H9 (cell line): Measurements from ENCODE around the gene SH3BP1. TPM values are rescaled to one million over a fixed set of nuclear protein-coding genes. Genes with fewer than 3 reads are reported as not detected.

Experiments used
- DNase-seq: peaks from one replicate; pipeline ENCODE4 v3.0.0-alpha.2; 2017
- H2AFZ ChIP-seq: one replicate; pipeline ENCODE4 v1.6.1; 2013; ENCODE audit warnings: mild to moderate bottlenecking, low read length, control low read depth, moderate library complexity
- H2AK5ac ChIP-seq: 2 replicates; pipeline ENCODE4 v1.6.1; 2013; ENCODE audit warnings: low read length, control low read depth, mixed read lengths; ENCODE audit not compliant: insufficient read length
- H2BK120ac ChIP-seq: one replicate; pipeline ENCODE4 v1.6.1; 2013; ENCODE audit warnings: low read depth, mild to moderate bottlenecking, low read length, control low read depth, inconsistent platforms; ENCODE audit not compliant: poor library complexity, severe bottlenecking
- H2BK12ac ChIP-seq: 2 replicates; pipeline ENCODE4 v1.6.1; 2013; ENCODE audit warnings: low read length, control low read depth, mixed read lengths, low read depth; ENCODE audit not compliant: insufficient read length
- H2BK15ac ChIP-seq: 2 replicates; pipeline ENCODE4 v1.6.1; 2013; ENCODE audit warnings: low read depth, low read length, control low read depth
- H2BK20ac ChIP-seq: one replicate; pipeline ENCODE4 v1.6.1; 2013; ENCODE audit warnings: low read depth, mild to moderate bottlenecking, low read length, control low read depth, inconsistent platforms; ENCODE audit not compliant: poor library complexity, severe bottlenecking
- H2BK5ac ChIP-seq: 2 replicates; pipeline ENCODE4 v1.6.1; 2013; ENCODE audit warnings: low read length, control low read depth, mixed read lengths; ENCODE audit not compliant: insufficient read length
- H3K14ac ChIP-seq: 2 replicates; pipeline ENCODE4 v1.6.1; 2013; ENCODE audit warnings: low read length, control low read depth; ENCODE audit not compliant: insufficient read depth
- H3K18ac ChIP-seq: 2 replicates; pipeline ENCODE4 v1.6.1; 2013; ENCODE audit warnings: low read depth, mild to moderate bottlenecking, mixed read lengths, low read length, control low read depth; ENCODE audit not compliant: insufficient read length
- H3K23ac ChIP-seq: 2 replicates; pipeline ENCODE4 v1.6.1; 2013; ENCODE audit warnings: low read length, control low read depth, mixed read lengths, low read depth; ENCODE audit not compliant: insufficient read length
- H3K23me2 ChIP-seq: 2 replicates; pipeline ENCODE4 v1.6.1; 2013; ENCODE audit warnings: low read depth, mild to moderate bottlenecking, mixed read lengths, low read length, control low read depth; ENCODE audit not compliant: insufficient read length, poor library complexity, severe bottlenecking
- H3K27ac ChIP-seq: 2 replicates; pipeline ENCODE4 v1.5.1; 2013; ENCODE audit warnings: low read length, control low read depth, mixed read lengths, low read depth; ENCODE audit not compliant: insufficient read length
- H3K27me3 ChIP-seq: 2 replicates; pipeline ENCODE4 v1.6.1; 2013; ENCODE audit warnings: low read length, control low read depth, inconsistent platforms; ENCODE audit not compliant: insufficient read depth
- H3K4ac ChIP-seq: 2 replicates; pipeline ENCODE4 v1.6.1; 2013; ENCODE audit warnings: low read depth, mild to moderate bottlenecking, control low read depth, inconsistent platforms, low read length, moderate library complexity
- H3K4me1 ChIP-seq: 2 replicates; pipeline ENCODE4 v1.6.1; 2013; ENCODE audit warnings: low read length, control low read depth, inconsistent platforms; ENCODE audit not compliant: insufficient read depth
- H3K4me2 ChIP-seq: 2 replicates; pipeline ENCODE4 v1.6.1; 2013; ENCODE audit warnings: low read length, control low read depth, mixed read lengths; ENCODE audit not compliant: insufficient read length, insufficient read depth
- H3K56ac ChIP-seq: 2 replicates; pipeline ENCODE4 v1.6.1; 2013; ENCODE audit warnings: low read depth, mild to moderate bottlenecking, mixed read lengths, low read length, control low read depth; ENCODE audit not compliant: insufficient read length
- H3K79me1 ChIP-seq: 2 replicates; pipeline ENCODE4 v1.6.1; 2013; ENCODE audit warnings: low read depth, mild to moderate bottlenecking, moderate library complexity, low read length, control low read depth, inconsistent platforms; ENCODE audit not compliant: insufficient read depth, poor library complexity, severe bottlenecking
- H3K79me2 ChIP-seq: 2 replicates; pipeline ENCODE4 v1.6.1; 2013; ENCODE audit warnings: low read length, control low read depth, inconsistent platforms; ENCODE audit not compliant: insufficient read depth
- H3K9ac ChIP-seq: 2 replicates; pipeline ENCODE4 v1.6.1; 2013; ENCODE audit warnings: low read length, control low read depth, mixed read lengths; ENCODE audit not compliant: insufficient read length; ENCODE audit errors: extremely low read depth
- H3K9me3 ChIP-seq: one replicate; pipeline ENCODE4 v1.6.1; 2013; ENCODE audit warnings: low read depth, low read length, inconsistent platforms; ENCODE audit not compliant: control insufficient read depth
- H3T11ph ChIP-seq: one replicate; pipeline ENCODE4 v1.6.1; 2013; ENCODE audit warnings: mild to moderate bottlenecking, low read length, control low read depth, inconsistent platforms
- H4K20me1 ChIP-seq: one replicate; pipeline ENCODE4 v1.6.1; 2013; ENCODE audit not compliant: control insufficient read depth, insufficient read length, insufficient read depth
- H4K5ac ChIP-seq: 2 replicates; pipeline ENCODE4 v1.6.1; 2013; ENCODE audit warnings: low read depth, mild to moderate bottlenecking, mixed read lengths, low read length, control low read depth; ENCODE audit not compliant: insufficient read length
- H4K8ac ChIP-seq: replicated peaks from 2 replicates; pipeline ENCODE4 v1.6.1; 2013; ENCODE audit warnings: low read length, control low read depth, mixed read lengths, low read depth; ENCODE audit not compliant: insufficient read length
- H4K91ac ChIP-seq: 2 replicates; pipeline ENCODE4 v1.6.1; 2013; ENCODE audit warnings: low read depth, mild to moderate bottlenecking, moderate library complexity, mixed read lengths, low read length, control low read depth; ENCODE audit not compliant: insufficient read length
- H3K27ac Mint-ChIP-seq, 3 experiments: 2 replicates in 2 of 3; 3 replicates in 1 of 3; pipeline ENCODE4 v1.8.0; 2020 to 2021; ENCODE audit warnings: mixed read lengths in 3 of 3, mild to moderate bottlenecking in 1 of 3, moderate library complexity in 1 of 3
- H3K27me3 Mint-ChIP-seq: 2 replicates; pipeline ENCODE4 v1.8.0; 2021; ENCODE audit warnings: low read depth, mild to moderate bottlenecking, moderate library complexity, mixed read lengths
- H3K36me3 Mint-ChIP-seq, 3 experiments: 2 replicates in 2 of 3; 3 replicates in 1 of 3; pipeline ENCODE4 v1.8.0; 2020 to 2021; ENCODE audit warnings: low read depth in 3 of 3, mixed read lengths in 3 of 3; ENCODE audit not compliant: insufficient read depth in 1 of 3
- H3K4me1 Mint-ChIP-seq, 2 experiments: 2 replicates each; pipeline ENCODE4 v1.8.0; 2020; ENCODE audit warnings: mixed read lengths in 2 of 2
- H3K4me3 Mint-ChIP-seq, 2 experiments: 2 replicates in 1 of 2; 3 replicates in 1 of 2; pipeline ENCODE4 v1.8.0; 2020 to 2021; ENCODE audit warnings: mild to moderate bottlenecking in 2 of 2, mixed read lengths in 2 of 2, moderate library complexity in 1 of 2
- H3K9me3 Mint-ChIP-seq, 2 experiments: 2 replicates in 1 of 2; 3 replicates in 1 of 2; pipeline ENCODE4 v1.8.0; 2020; ENCODE audit warnings: mild to moderate bottlenecking in 2 of 2, mixed read lengths in 2 of 2, moderate library complexity in 1 of 2
- CTCF ChIP-seq: fragments of 200-600 bp; sonication (generic); conservative IDR thresholded peaks from 3 replicates; pipeline ENCODE4 v1.8.0; 2021; ENCODE audit warnings: antibody characterized with exemption, mild to moderate bottlenecking
- WGBS: extraction: QIAGEN DNeasy Blood & Tissue Kit; methylation state at CpG from one replicate; pipeline ENCODE4 v1.1.7; 2013; ENCODE audit warnings: missing lambda C conversion rate, low lambda C conversion rate, mixed read lengths; ENCODE audit not compliant: insufficient read length; ENCODE audit errors: extremely low coverage; 5-methylcytosine and 5-hydroxymethylcytosine counted together
- total RNA-seq: library from RNA; stranded (reverse); gene quantifications from 2 replicates; pipeline ENCODE4 v1.2.1, GENCODE V29; 2021

The SH3BP1 gene
- total RNA-seq, 1 experiment from 2014 or later: 33.6 TPM

GRCh38 chr22:37701141-37701786, 61.8 kb downstream of the SH3BP1 start:
- Histone ChIP-seq H3K56ac (no peak overlapping the region), H3K9me3 (no peaks in the 10 kb centered on the region), H3K79me1 (no peaks in the 10 kb centered on the region), H2BK120ac (no peak overlapping the region), H4K91ac (no peak overlapping the region), H3K4me2 (no peak overlapping the region), H3K14ac (no peak overlapping the region), H3K4ac (no peak overlapping the region), H4K20me1 (no peaks in the 10 kb centered on the region), H2AK5ac (no peak overlapping the region), H3K23ac (no peak overlapping the region), H3K27ac (no peak overlapping the region), H3K18ac (no peak overlapping the region), H4K8ac (no peak overlapping the region), H2BK12ac (no peak overlapping the region), H3K4me1 (no peaks in the 10 kb centered on the region), H3T11ph (no peak overlapping the region), H3K27me3 (no peaks in the 10 kb centered on the region), H2BK20ac (no peak overlapping the region), H2AFZ (no peak overlapping the region), H3K23me2 (no peaks in the 10 kb centered on the region), H2BK15ac (no peak overlapping the region), H3K9ac (no peak overlapping the region), H3K79me2 (no peaks in the 10 kb centered on the region; the same call in 1 of the 2 replicates), H4K5ac (no peak overlapping the region), H2BK5ac (no peak overlapping the region)
- Mint-ChIP-seq H3K36me3 (peaks cover 30 to 65% (median 64%) of the 10 kb centered on the region in 3 experiments; a peak in 6 of 7 replicates), H3K4me3 (no peak overlapping the region), H3K4me1 (peaks cover 5 to 6% of the 10 kb centered on the region in 2 experiments; a peak in 3 of 4 replicates), H3K27ac (no peak overlapping the region), H3K9me3 (no peaks in the 10 kb centered on the region; a peak in 1 of 5 replicates), H3K27me3 (no peaks in the 10 kb centered on the region; the same call in 1 of the 2 replicates)
- TF ChIP-seq CTCF: no peak
- DNase-seq: no peak
- no CpG with 5 or more reads among the region's 8 CpGs for WGBS
